GM23338 (cell line): ENCODE measurements around the gene NADK. TPM values are rescaled to one million over a fixed set of nuclear protein-coding genes. Genes with fewer than 3 reads are reported as not detected.

Experiments used
- ATAC-seq: fragments of 200-7000 bp; cut with Tn5 transposase; 3 replicates; pipeline ENCODE4 v1.9.1; 2020
- DNase-seq: peaks from one replicate; pipeline ENCODE4 v3.0.0-alpha.2; 2015; ENCODE audit warnings: low spot score
- H2AFZ ChIP-seq: fragments of 200-600 bp; sonication (generic); 2 replicates; pipeline ENCODE4 v1.8.0; 2016; ENCODE audit warnings: antibody characterized with exemption, mild to moderate bottlenecking, moderate library complexity
- H3F3A ChIP-seq: fragments of 200-600 bp; sonication (generic); replicated peaks from 2 replicates; pipeline ENCODE4 v1.8.0; 2017; ENCODE audit warnings: antibody characterized with exemption, mixed run types, low read depth
- H3K27ac ChIP-seq: fragments of 200-600 bp; sonication (generic); 2 replicates; pipeline ENCODE4 v1.6.1; 2016; ENCODE audit warnings: low read depth
- H3K27me3 ChIP-seq: fragments of 200-600 bp; sonication (generic); 2 replicates; pipeline ENCODE4 v1.8.0; 2016; ENCODE audit warnings: mild to moderate bottlenecking, mixed run types, moderate library complexity; ENCODE audit not compliant: insufficient read depth
- H3K36me3 ChIP-seq: fragments of 200-600 bp; sonication (generic); 2 replicates; pipeline ENCODE4 v1.8.0; 2016; ENCODE audit warnings: mild to moderate bottlenecking; ENCODE audit not compliant: insufficient read depth
- H3K4me1 ChIP-seq: fragments of 200-600 bp; sonication (generic); 2 replicates; pipeline ENCODE4 v1.8.0; 2016; ENCODE audit warnings: mild to moderate bottlenecking, moderate library complexity; ENCODE audit not compliant: insufficient read depth
- H3K4me2 ChIP-seq: fragments of 200-600 bp; sonication (generic); 2 replicates; pipeline ENCODE4 v1.7.1; 2017; ENCODE audit warnings: mixed run types
- H3K4me3 ChIP-seq: fragments of 200-600 bp; sonication (generic); 2 replicates; pipeline ENCODE4 v1.6.1; 2016; ENCODE audit warnings: mixed run types
- H3K79me2 ChIP-seq: fragments of 200-600 bp; sonication (generic); replicated peaks from 2 replicates; pipeline ENCODE4 v1.8.0; 2017; ENCODE audit warnings: mild to moderate bottlenecking; ENCODE audit not compliant: insufficient read depth
- H3K9me2 ChIP-seq: fragments of 200-600 bp; sonication (generic); 2 replicates; pipeline ENCODE4 v1.8.0; 2017; ENCODE audit not compliant: insufficient read depth
- H4K20me1 ChIP-seq: fragments of 200-600 bp; sonication (generic); replicated peaks from 2 replicates; pipeline ENCODE4 v1.8.0; 2017; ENCODE audit warnings: mild to moderate bottlenecking; ENCODE audit not compliant: insufficient read depth
- H3K27ac Mint-ChIP-seq: 2 replicates; pipeline ENCODE4 v1.8.0; 2020; ENCODE audit warnings: inconsistent platforms, mild to moderate bottlenecking, moderate library complexity, mixed read lengths
- H3K27me3 Mint-ChIP-seq: 3 replicates; pipeline ENCODE4 v1.8.0; 2022; ENCODE audit warnings: low read depth, mild to moderate bottlenecking, moderate library complexity, mixed read lengths, inconsistent platforms; ENCODE audit not compliant: insufficient read depth, poor library complexity
- H3K36me3 Mint-ChIP-seq: 3 replicates; pipeline ENCODE4 v1.8.0; 2021; ENCODE audit warnings: low read depth, mild to moderate bottlenecking, inconsistent platforms, moderate library complexity, mixed read lengths
- H3K4me1 Mint-ChIP-seq: 3 replicates; pipeline ENCODE4 v1.8.0; 2020; ENCODE audit warnings: mild to moderate bottlenecking, inconsistent platforms, mixed read lengths
- H3K4me3 Mint-ChIP-seq: 3 replicates; pipeline ENCODE4 v1.8.0; 2021; ENCODE audit warnings: moderate library complexity, mild to moderate bottlenecking, inconsistent platforms, mixed read lengths
- H3K9me3 Mint-ChIP-seq: 3 replicates; pipeline ENCODE4 v1.8.0; 2020; ENCODE audit warnings: moderate library complexity, mild to moderate bottlenecking, inconsistent platforms, mixed read lengths
- CREB1 ChIP-seq: fragments of 250-450 bp; sonication (Bioruptor Pico); IDR thresholded peaks from 2 replicates; pipeline ENCODE4 v1.5.0; 2020; ENCODE audit warnings: low read depth, mild to moderate bottlenecking, moderate library complexity
- CTCF ChIP-seq, 2 experiments: fragments of 200-600 bp in 1 of 2; sonication (generic) in 1 of 2; conservative IDR thresholded peaks; 2 replicates each; pipeline versions ENCODE4 v1.5.1 to v1.6.1; 2016 to 2017; ENCODE audit warnings: antibody characterized with exemption in 2 of 2, low read depth in 2 of 2, mild to moderate bottlenecking in 2 of 2, moderate library complexity in 1 of 2
- ETS1 ChIP-seq: IDR thresholded peaks from 2 replicates; pipeline ENCODE4 v1.6.1; 2016; ENCODE audit warnings: antibody characterized with exemption
- EZH2 ChIP-seq: fragments of 200-600 bp; sonication (generic); IDR thresholded peaks from one replicate; pipeline ENCODE4 v1.8.0; 2017; ENCODE audit warnings: antibody characterized with exemption, mild to moderate bottlenecking, low read depth; ENCODE audit not compliant: unreplicated experiment
- JUNB ChIP-seq: IDR thresholded peaks from one replicate; pipeline ENCODE4 v1.6.1; 2016; ENCODE audit warnings: antibody characterized with exemption; ENCODE audit not compliant: unreplicated experiment
- NANOG ChIP-seq: IDR thresholded peaks from 2 replicates; pipeline ENCODE4 v1.6.1; 2016; ENCODE audit warnings: antibody characterized with exemption, borderline replicate concordance
- POLR2AphosphoS5 ChIP-seq: IDR thresholded peaks from 2 replicates; pipeline ENCODE4 v1.6.1; 2016; ENCODE audit warnings: antibody characterized with exemption, low read depth
- REST ChIP-seq: IDR thresholded peaks from one replicate; pipeline ENCODE4 v1.6.1; 2018; ENCODE audit warnings: antibody characterized with exemption; ENCODE audit not compliant: unreplicated experiment
- STAT1 ChIP-seq: IDR thresholded peaks from one replicate; pipeline ENCODE4 v1.6.1; 2016; ENCODE audit warnings: antibody characterized with exemption; ENCODE audit not compliant: unreplicated experiment
- ZNF114 ChIP-seq: fragments of 250-450 bp; sonication (Bioruptor Pico); IDR thresholded peaks from 2 replicates; pipeline ENCODE4 v1.5.0; 2020; ENCODE audit warnings: mild to moderate bottlenecking, moderate library complexity
- ZNF331 ChIP-seq: fragments of 250-450 bp; sonication (Bioruptor Pico); IDR thresholded peaks from 2 replicates; pipeline ENCODE4 v1.5.0; 2020; ENCODE audit warnings: low read depth, mild to moderate bottlenecking, moderate library complexity
- ZNF462 ChIP-seq: fragments of 250-450 bp; sonication (Bioruptor Pico); IDR thresholded peaks from 2 replicates; pipeline ENCODE4 v1.5.0; 2020; ENCODE audit warnings: mild to moderate bottlenecking, moderate library complexity
- polyA plus RNA-seq: library from polyadenylated mRNA; unstranded; fragments of >200 nt; fragmentation: Nextera tagmentation; extraction: Ambion mirVana; gene quantifications from 2 replicates; pipeline ENCODE4 v1.2.1, GENCODE V29; 2016
- total RNA-seq: library from RNA; depleted of rRNA; stranded (reverse); fragments of >200 nt; shearing (Covaris generic); gene quantifications from 2 replicates; pipeline ENCODE4 v1.2.3, GENCODE V29; 2014

The NADK gene
- total and polyA plus RNA-seq, 2 experiments from 2014 or later: 45.3 to 73.2 TPM

GRCh38 chr1:1732381-1732780, 45.9 kb downstream of the NADK start (continued):
- TF ChIP-seq ZNF462: no peak
- TF ChIP-seq STAT1: no peak
- no peak for TF ChIP-seq ZNF331 (CRISPR knock-in tag)
- no peak for TF ChIP-seq JUNB
- no peak for TF ChIP-seq ZNF114 (CRISPR knock-in tag)
- no peak for TF ChIP-seq REST
- no peak for TF ChIP-seq NANOG

GRCh38 chr1:1730870-1731269, 47.4 kb downstream of the NADK start:
- no peaks in the 10 kb centered on the region for H3K27me3 ChIP-seq
- no peak overlapping the region for H2AFZ ChIP-seq
- no peak overlapping the region for H3K27ac ChIP-seq
- H3K4me1 Mint-ChIP-seq: no peaks in the 10 kb centered on the region
- ATAC-seq (no peak), DNase-seq (no peak)
- no peak overlapping the region for H3K4me2 ChIP-seq
- H3K36me3 ChIP-seq: peaks cover 11% of the 10 kb centered on the region; the same call in 1 of the 2 replicates
- H3F3A ChIP-seq: no peaks in the 10 kb centered on the region
- H4K20me1 ChIP-seq: no peaks in the 10 kb centered on the region; the same call in 1 of the 2 replicates
- H3K36me3 Mint-ChIP-seq: peaks cover 25% of the 10 kb centered on the region
- no peaks in the 10 kb centered on the region for H3K79me2 ChIP-seq
- H3K27ac Mint-ChIP-seq: no peak overlapping the region
- no peak overlapping the region for H3K4me3 ChIP-seq
- no peaks in the 10 kb centered on the region for H3K9me2 ChIP-seq
- H3K4me1 ChIP-seq: no peaks in the 10 kb centered on the region
- H3K9me3 Mint-ChIP-seq: no peaks in the 10 kb centered on the region
- no peak overlapping the region for H3K4me3 Mint-ChIP-seq
- peaks cover 9% of the 10 kb centered on the region for H3K27me3 Mint-ChIP-seq
- no peak for TF ChIP-seq ETS1
- no peak for TF ChIP-seq ZNF114 (CRISPR knock-in tag)
- TF ChIP-seq CTCF (conservative IDR thresholded peaks at IDR 0.05; ENCODE audit: low read depth in 2 of 2): no peak
- no peak for TF ChIP-seq EZH2
- no peak for TF ChIP-seq ZNF331 (CRISPR knock-in tag)
- no peak for TF ChIP-seq JUNB
- no peak for TF ChIP-seq CREB1 (CRISPR knock-in tag)
- no peak for TF ChIP-seq POLR2AphosphoS5
